Stomach (tissue), 9 donors: ENCODE data around the gene PNKP. TPM values are rescaled to one million over a fixed set of nuclear protein-coding genes. Genes with fewer than 3 reads are reported as not detected.

ENCODE experiments used
- DNase-seq, 2 donors: peaks; one replicate each; pipeline versions ENCODE4 v3.0.0 to v3.0.0-alpha.2; 2013 to 2019
- H3K27ac ChIP-seq, 5 donors: fragments of 200-600 bp in 4 of 5; sonication (generic) in 4 of 5; one replicate each; pipeline ENCODE4 v1.5.1; 2013 to 2019; ENCODE audit warnings: mild to moderate bottlenecking in 1 of 5, moderate library complexity in 1 of 5
- H3K27me3 ChIP-seq, 3 donors: fragments of 200-600 bp; sonication (generic); one replicate each; pipeline ENCODE4 v1.5.1; 2017 to 2019; ENCODE audit warnings: mixed run types in 1 of 3
- H3K36me3 ChIP-seq, 4 donors: fragments of 200-600 bp; sonication (generic); 1 replicate in 3 of 4; 2 replicates in 1 of 4; pipeline ENCODE4 v1.5.1; 2016 to 2019
- H3K4me1 ChIP-seq, 4 donors: fragments of 200-600 bp; sonication (generic); one replicate each; pipeline ENCODE4 v1.5.1; 2016 to 2019
- H3K4me3 ChIP-seq, 4 donors: fragments of 200-600 bp; sonication (generic) in 3 of 4; one replicate each; pipeline ENCODE4 v1.5.1; 2016 to 2019; ENCODE audit warnings: mild to moderate bottlenecking in 1 of 4
- H3K9me3 ChIP-seq, 4 donors: fragments of 200-600 bp; sonication (generic); one replicate each; pipeline ENCODE4 v1.5.1; 2016 to 2019
- CTCF ChIP-seq, 7 experiments: fragments of 450-650 bp in 4 of 7; fragments of 200-600 bp in 3 of 7; sonication (generic) in 3 of 7; IDR thresholded peaks; one replicate each; pipeline ENCODE4 v1.5.1; 2016 to 2019; ENCODE audit warnings: antibody characterized with exemption in 7 of 7, control low read depth in 2 of 7, mild to moderate bottlenecking in 1 of 7
- EP300 ChIP-seq: sonication (generic); formaldehyde crosslinking; IDR thresholded peaks from one replicate; pipeline ENCODE4 v1.6.1; 2017; ENCODE audit warnings: antibody characterized with exemption
- POLR2A ChIP-seq, 4 donors: fragments of 450-650 bp; IDR thresholded peaks; one replicate each; pipeline ENCODE4 v1.6.1; 2016; ENCODE audit warnings: antibody characterized with exemption in 4 of 4, control low read depth in 2 of 4, mild to moderate bottlenecking in 1 of 4, moderate library complexity in 1 of 4
- POLR2AphosphoS5 ChIP-seq, 3 donors: sonication (generic); formaldehyde crosslinking; IDR thresholded peaks; one replicate each; pipeline ENCODE4 v1.6.1; 2016; ENCODE audit warnings: antibody characterized with exemption in 3 of 3
- WGBS, 5 donors: extraction: QIAGEN DNeasy Blood & Tissue Kit in 3 of 5; methylation state at CpG; one replicate each; pipeline versions ENCODE4 v1.1.5 to v1.1.7; 2013 to 2018; 5-methylcytosine and 5-hydroxymethylcytosine counted together
- intact Hi-C: fragments of 100-400 bp; cut with DNase I; formaldehyde crosslinking; loops from one replicate; pipeline ENCODE4 v1.15.1; 2023; ENCODE audit warnings: low total_unique reads
- polyA plus RNA-seq, 3 donors: library from polyadenylated mRNA; stranded (reverse); fragments of 200-250 nt; gene quantifications; one replicate each; pipeline ENCODE4 v1.2.3, GENCODE V29; 2013
- total RNA-seq, 5 donors: library from RNA; depleted of rRNA; stranded (reverse); fragments of >200 nt; gene quantifications; one replicate each; pipeline versions ENCODE4 v1.1.0 to v1.2.3, GENCODE V29; 2014 to 2016
- donor health status: healthy with polysubstance abuse.
- donor health status: Bipolar disorder and iron deficiency.
- donor health status: healthy.

The PNKP gene
- total and polyA plus RNA-seq, 8 donors: 30.3 to 208 (median 57.9) TPM

GRCh38 chr19:49861541-49862378, 5.6 kb downstream of the PNKP start:
- peak overlapping the region; percentile 53 to 78 (median 75) for H3K27ac ChIP-seq
- intact Hi-C loops: no loop called here
- H3K9me3 ChIP-seq: no peaks in the 10 kb centered on the region
- no peaks in the 10 kb centered on the region for H3K27me3 ChIP-seq
- peaks cover 39 to 53% (median 45%) of the 10 kb centered on the region in 4 donors for H3K4me1 ChIP-seq
- peak in 2 of 3 donors; percentile 10 to 30 for TF ChIP-seq POLR2AphosphoS5 (IDR thresholded peaks at IDR 0.05)
- TF ChIP-seq POLR2A (IDR thresholded peaks at IDR 0.05): no peak
- peak; percentile 67 to 78 for DNase-seq
- H3K36me3 ChIP-seq: peaks cover 66 to 83% (median 81%) of the 10 kb centered on the region in 4 donors
- WGBS, 5 donors: 47 to 78% (median 70%) methylated on average over 40 to 60 of the region's 60 CpGs
- peak overlapping the region in 1 of 4 donors; percentile 28 for H3K4me3 ChIP-seq

- intact Hi-C loops: no loop called here
- peak overlapping the region; percentile 53 to 78 (median 75) for H3K27ac ChIP-seq
- peak in 1 of 3 donors; percentile 6 for TF ChIP-seq POLR2AphosphoS5 (IDR thresholded peaks at IDR 0.05)
- TF ChIP-seq POLR2A (IDR thresholded peaks at IDR 0.05): no peak
- 14 to 31% (median 20%) methylated on average over 5 to 13 of the region's 13 CpGs for WGBS, 5 donors
- no peaks in the 10 kb centered on the region for H3K27me3 ChIP-seq
- H3K36me3 ChIP-seq: peaks cover 73 to 90% (median 88%) of the 10 kb centered on the region in 4 donors
- peaks cover 32 to 46% (median 39%) of the 10 kb centered on the region in 4 donors for H3K4me1 ChIP-seq
- DNase-seq: peak; percentile 78 to 87
- H3K4me3 ChIP-seq: peak overlapping the region in 1 of 4 donors; percentile 28
- H3K9me3 ChIP-seq: no peaks in the 10 kb centered on the region
These were observed 6.3 kb downstream of the PNKP start for GRCh38 chr19:49861107-49861506.

GRCh38 chr19:49860336-49861102, 6.9 kb downstream of the PNKP start:
- H3K27me3 ChIP-seq: no peaks in the 10 kb centered on the region
- no peak for TF ChIP-seq EP300
- TF ChIP-seq POLR2AphosphoS5 (IDR thresholded peaks at IDR 0.05): no peak
- peak overlapping the region in 1 of 4 donors; percentile 28 for H3K4me3 ChIP-seq
- 62 to 77% (median 64%) methylated on average over 10 to 17 of the region's 17 CpGs for WGBS, 5 donors
- H3K36me3 ChIP-seq: peaks cover 79 to 96% (median 93%) of the 10 kb centered on the region in 4 donors
- H3K4me1 ChIP-seq: peaks cover 26 to 40% (median 33%) of the 10 kb centered on the region in 4 donors
- intact Hi-C loops: no loop called here
- DNase-seq: peak in 1 of 2 donors; percentile 25
- H3K27ac ChIP-seq: peak overlapping the region; percentile 53 to 78 (median 75)
- H3K9me3 ChIP-seq: no peaks in the 10 kb centered on the region

GRCh38 chr19:49859682-49860335, 7.6 kb downstream of the PNKP start:
- Histone ChIP-seq H3K4me1 (peaks cover 19 to 39% (median 30%) of the 10 kb centered on the region in 4 donors), H3K27me3 (no peaks in the 10 kb centered on the region), H3K27ac (peak overlapping the region in 3 of 5 donors; percentile 75 to 78 (median 75)), H3K9me3 (no peaks in the 10 kb centered on the region), H3K36me3 (peaks cover 85 to 100% (median 99%) of the 10 kb centered on the region in 4 donors), H3K4me3 (no peak overlapping the region)
- intact Hi-C loops: no loop called here
- no peak for DNase-seq
- TF ChIP-seq CTCF (IDR thresholded peaks at IDR 0.05) (no peak), EP300 (no peak)
- WGBS, 5 donors: 81 to 84% (median 82%) methylated on average over 16 to 22 of the region's 22 CpGs

- no peak for TF ChIP-seq POLR2A (IDR thresholded peaks at IDR 0.05)
- TF ChIP-seq CTCF (IDR thresholded peaks at IDR 0.05): no peak
- no peak for TF ChIP-seq EP300
- no peak for TF ChIP-seq POLR2AphosphoS5 (IDR thresholded peaks at IDR 0.05)
- peaks cover 16 to 49% (median 38%) of the 10 kb centered on the region in 4 donors for H3K4me1 ChIP-seq
- H3K27ac ChIP-seq: peak overlapping the region in 2 of 5 donors; percentile 15 to 22
- DNase-seq: no peak
- 86 to 89% (median 88%) methylated on average over 27 to 37 of the region's 37 CpGs for WGBS, 5 donors
- no peaks in the 10 kb centered on the region for H3K9me3 ChIP-seq
- no peaks in the 10 kb centered on the region for H3K27me3 ChIP-seq
- no peak overlapping the region for H3K4me3 ChIP-seq
- intact Hi-C loops: no loop called here
- H3K36me3 ChIP-seq: peaks cover 77 to 94% (median 92%) of the 10 kb centered on the region in 4 donors
These were observed 9.0 kb downstream of the PNKP start for GRCh38 chr19:49858088-49858985.
